HepG2 (cell line): ENCODE data around the gene C1orf198. TPM values are rescaled to one million over a fixed set of nuclear protein-coding genes. Genes with fewer than 3 reads are reported as not detected.

ENCODE experiments used
- AGO1 ChIP-seq: fragments of 200-400 bp; formaldehyde crosslinking; IDR thresholded peaks from 2 replicates; pipeline ENCODE4 v1.6.1; 2017; ENCODE audit warnings: mild to moderate bottlenecking, low read depth, low read length, moderate library complexity; ENCODE audit not compliant: poor library complexity, severe bottlenecking
- ARID3A ChIP-seq: IDR thresholded peaks from 2 replicates; pipeline ENCODE4 v1.6.1; 2012; ENCODE audit warnings: low read depth, low read length, improper control_type of control experiment
- ATF1 ChIP-seq: IDR thresholded peaks from 2 replicates; pipeline ENCODE4 v1.6.1; 2016; ENCODE audit warnings: mild to moderate bottlenecking, control low read depth
- CCDC6 ChIP-seq: sonication (generic); formaldehyde crosslinking; IDR thresholded peaks from 2 replicates; pipeline ENCODE4 v1.8.1; 2022; ENCODE audit warnings: mild to moderate bottlenecking, missing genetic modification reagents, moderate library complexity
- ELF3 ChIP-seq: IDR thresholded peaks from 2 replicates; pipeline ENCODE4 v1.6.1; 2016; ENCODE audit warnings: missing genetic modification reagents, missing compliant biosample characterization
- HMGA1 ChIP-seq: sonication (generic); formaldehyde crosslinking; conservative IDR thresholded peaks from 2 replicates; pipeline ENCODE4 v1.4.0; 2020; ENCODE audit warnings: missing genetic modification reagents
- MEIS2 ChIP-seq: sonication (generic); formaldehyde crosslinking; IDR thresholded peaks from 2 replicates; pipeline ENCODE4 v1.9.0; 2021; ENCODE audit warnings: mild to moderate bottlenecking, missing genetic modification reagents
- MTF1 ChIP-seq: sonication (generic); formaldehyde crosslinking; IDR thresholded peaks from 2 replicates; pipeline ENCODE4 v1.5.0; 2020; ENCODE audit warnings: missing genetic modification reagents
- NR2F2 ChIP-seq: IDR thresholded peaks from 2 replicates; pipeline ENCODE4 v1.6.1; 2012; ENCODE audit warnings: low read depth, inconsistent platforms, borderline replicate concordance
- PAXIP1 ChIP-seq: sonication (generic); formaldehyde crosslinking; conservative IDR thresholded peaks from 2 replicates; pipeline ENCODE4 v1.4.0; 2020; ENCODE audit warnings: mild to moderate bottlenecking, missing genetic modification reagents, moderate library complexity
- SAP130 ChIP-seq: IDR thresholded peaks from 2 replicates; pipeline ENCODE4 v1.6.1; 2016; ENCODE audit warnings: low read depth
- TCF7L2 ChIP-seq: IDR thresholded peaks from 2 replicates; pipeline ENCODE4 v1.6.1; 2011; ENCODE audit warnings: mild to moderate bottlenecking, low read depth, low read length, moderate library complexity
- ZFY ChIP-seq: sonication (generic); formaldehyde crosslinking; IDR thresholded peaks from 2 replicates; pipeline ENCODE4 v1.4.0; 2020; ENCODE audit warnings: missing genetic modification reagents
- ZNF121 ChIP-seq: sonication (generic); formaldehyde crosslinking; IDR thresholded peaks from 2 replicates; pipeline ENCODE4 v1.5.0; 2020; ENCODE audit warnings: mild to moderate bottlenecking, missing genetic modification reagents
- ZNF414 ChIP-seq: sonication (generic); formaldehyde crosslinking; IDR thresholded peaks from 2 replicates; pipeline ENCODE4 v1.5.0; 2020; ENCODE audit warnings: missing genetic modification reagents
- ZNF431 ChIP-seq: sonication (generic); formaldehyde crosslinking; IDR thresholded peaks from 2 replicates; pipeline ENCODE4 v1.9.0; 2022; ENCODE audit warnings: missing genetic modification reagents, low read depth, mild to moderate bottlenecking, borderline replicate concordance
- ZNF615 ChIP-seq: sonication (generic); formaldehyde crosslinking; IDR thresholded peaks from 2 replicates; pipeline ENCODE4 v1.5.0; 2020; ENCODE audit warnings: mild to moderate bottlenecking, missing genetic modification reagents, borderline replicate concordance
- ZNF839 ChIP-seq: sonication (generic); formaldehyde crosslinking; IDR thresholded peaks from 2 replicates; pipeline ENCODE4 v1.4.0; 2020; ENCODE audit warnings: missing genetic modification reagents, mild to moderate bottlenecking, borderline replicate concordance
- ZSCAN12 ChIP-seq: sonication (generic); formaldehyde crosslinking; IDR thresholded peaks from 2 replicates; pipeline ENCODE4 v1.9.0; 2021; ENCODE audit warnings: mild to moderate bottlenecking, missing genetic modification reagents
- polyA plus RNA-seq, 8 experiments: library from polyadenylated mRNA; depleted of rRNA in 3 of 8; stranded (reverse) in 7 of 8; unstranded in 1 of 8; fragments of >200 nt; fragmentation: Illumina TruSeq in 4 of 8; extraction: Trizol in 4 of 8; gene quantifications; 2 replicates each; pipeline versions ENCODE4 v1.2.1 to v1.2.3, GENCODE V29; 2011 to 2016; ENCODE audit warnings: low read depth in 4 of 8, missing spikeins in 1 of 8, mixed read lengths in 1 of 8; ENCODE audit not compliant: insufficient read depth in 1 of 8
- total RNA-seq, 5 experiments: library from RNA; depleted of rRNA; stranded (reverse); fragments of >200 nt; fragmentation: Illumina TruSeq; extraction: Trizol; gene quantifications; 2 replicates each; pipeline ENCODE4 v1.2.3, GENCODE V29; 2016; ENCODE audit warnings: low read depth in 1 of 5

Gene C1orf198
- total and polyA plus RNA-seq, 2 of the 13 experiments (the other 11 are each of a cell fraction or from before 2014, with no cell fraction given) = 12.7 to 13.4 TPM

GRCh38 chr1:230806552-230806951 is 61.8 kb downstream of the C1orf198 start (continued):
- TF ChIP-seq PAXIP1 (CRISPR knock-in tag) (no peak), SAP130 (CRISPR knock-in tag) (no peak), ARID3A (no peak), ZSCAN12 (CRISPR knock-in tag) (no peak), ZNF615 (CRISPR knock-in tag) (no peak), ZFY (no peak), ZNF121 (CRISPR knock-in tag) (no peak), ATF1 (CRISPR knock-in tag) (no peak), MEIS2 (CRISPR knock-in tag) (no peak), TCF7L2 (no peak), ZNF431 (no peak), CCDC6 (CRISPR knock-in tag) (no peak), ZNF414 (CRISPR knock-in tag) (no peak), MTF1 (no peak), NR2F2 (no peak), HMGA1 (CRISPR knock-in tag) (no peak), ZNF839 (CRISPR knock-in tag) (no peak), AGO1 (no peak), ELF3 (CRISPR knock-in tag) (no peak)
